Ovary (tissue), 3 donors: ENCODE data around the gene LMTK2.

Experiments
- EP300 ChIP-seq: sonication (generic); formaldehyde crosslinking; IDR thresholded peaks from one replicate; pipeline ENCODE4 v1.6.1; 2017; ENCODE audit warnings: antibody characterized with exemption
- POLR2A ChIP-seq: fragments of 450-650 bp; IDR thresholded peaks from one replicate; pipeline ENCODE4 v1.6.1; 2017; ENCODE audit warnings: antibody characterized with exemption, mild to moderate bottlenecking, moderate library complexity
- TF ChIP-seq, protein P1 (sequence below), 3 donors: fragments of 450-650 bp in 2 of 3; fragments of 200-600 bp in 1 of 3; IDR thresholded peaks; one replicate each; pipeline versions ENCODE4 v1.5.1 to v1.8.0; 2016 to 2022; ENCODE audit warnings: antibody characterized with exemption in 3 of 3, mild to moderate bottlenecking in 1 of 3
- donor health status: DM: no; HTN: no; CAD: no.

DNA sequence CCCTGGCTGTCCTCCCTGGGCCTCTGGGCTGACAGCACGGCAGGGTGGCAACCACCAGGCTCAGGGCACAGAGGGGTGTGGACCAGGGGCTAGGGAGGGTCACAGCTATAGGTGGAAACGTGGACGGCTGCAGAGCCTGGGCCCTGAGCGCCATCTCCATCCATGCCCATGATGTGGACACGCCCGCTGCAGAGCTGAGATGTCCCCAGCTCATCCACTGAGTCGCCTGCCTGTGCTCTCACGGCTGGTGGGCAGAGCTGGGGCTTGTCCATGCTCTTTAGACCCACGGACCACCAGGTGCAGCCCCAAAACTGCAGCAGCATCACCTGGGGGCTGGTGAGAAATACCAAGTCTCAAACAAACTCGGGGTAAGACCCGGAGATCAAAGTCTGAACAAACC is 129.2 kb downstream of the LMTK2 start:
- TF ChIP-seq, protein P1, sequence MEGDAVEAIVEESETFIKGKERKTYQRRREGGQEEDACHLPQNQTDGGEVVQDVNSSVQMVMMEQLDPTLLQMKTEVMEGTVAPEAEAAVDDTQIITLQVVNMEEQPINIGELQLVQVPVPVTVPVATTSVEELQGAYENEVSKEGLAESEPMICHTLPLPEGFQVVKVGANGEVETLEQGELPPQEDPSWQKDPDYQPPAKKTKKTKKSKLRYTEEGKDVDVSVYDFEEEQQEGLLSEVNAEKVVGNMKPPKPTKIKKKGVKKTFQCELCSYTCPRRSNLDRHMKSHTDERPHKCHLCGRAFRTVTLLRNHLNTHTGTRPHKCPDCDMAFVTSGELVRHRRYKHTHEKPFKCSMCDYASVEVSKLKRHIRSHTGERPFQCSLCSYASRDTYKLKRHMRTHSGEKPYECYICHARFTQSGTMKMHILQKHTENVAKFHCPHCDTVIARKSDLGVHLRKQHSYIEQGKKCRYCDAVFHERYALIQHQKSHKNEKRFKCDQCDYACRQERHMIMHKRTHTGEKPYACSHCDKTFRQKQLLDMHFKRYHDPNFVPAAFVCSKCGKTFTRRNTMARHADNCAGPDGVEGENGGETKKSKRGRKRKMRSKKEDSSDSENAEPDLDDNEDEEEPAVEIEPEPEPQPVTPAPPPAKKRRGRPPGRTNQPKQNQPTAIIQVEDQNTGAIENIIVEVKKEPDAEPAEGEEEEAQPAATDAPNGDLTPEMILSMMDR (IDR thresholded peaks at IDR 0.05) = no peak
- no peak for TF ChIP-seq POLR2A
- no peak for TF ChIP-seq EP300
